Skin of body (tissue), 2 donors: Measurements from ENCODE around the gene SZRD1. TPM values are rescaled to one million over a fixed set of nuclear protein-coding genes. Genes with fewer than 3 reads are reported as not detected.

Experiments
- DNase-seq: peaks from one replicate; lab custom pipeline; 2025; lab: John Stamatoyannopoulos, UW
- total RNA-seq: library from RNA; depleted of rRNA; stranded (reverse); fragments of >200 nt; gene quantifications from one replicate; pipeline ENCODE4 v1.2.3, GENCODE V29; 2014

SZRD1 gene
- total RNA-seq, 1 donor from 2014 or later, result 19.3 TPM

GRCh38 chr1:16393570-16394521 lies 26.8 kb downstream of the SZRD1 start:
- DNase-seq, result no peak

DNA sequence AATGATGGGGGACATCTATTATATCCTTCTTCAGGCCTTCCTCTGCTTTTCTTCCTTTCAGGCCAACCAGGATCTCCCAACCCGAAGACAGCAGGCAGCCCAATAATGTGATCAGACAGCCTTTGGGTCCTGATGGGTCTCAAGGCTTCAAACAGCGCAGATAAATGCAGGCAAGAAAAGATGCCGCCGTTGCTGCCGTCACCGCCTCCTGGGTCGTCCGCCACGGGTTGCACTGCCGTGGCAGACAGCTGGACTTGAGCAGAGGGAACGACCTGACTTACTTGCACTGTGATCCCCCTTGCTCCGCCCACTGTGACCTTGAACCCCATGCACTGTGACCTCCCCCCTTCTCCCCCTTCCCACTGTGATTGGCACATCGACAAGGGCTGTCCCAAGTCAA lies 27.9 kb downstream of the SZRD1 start:
- no peak for DNase-seq

GRCh38 chr1:16396591-16396990 lies 29.5 kb downstream of the SZRD1 start:
- no peak for DNase-seq

DNA sequence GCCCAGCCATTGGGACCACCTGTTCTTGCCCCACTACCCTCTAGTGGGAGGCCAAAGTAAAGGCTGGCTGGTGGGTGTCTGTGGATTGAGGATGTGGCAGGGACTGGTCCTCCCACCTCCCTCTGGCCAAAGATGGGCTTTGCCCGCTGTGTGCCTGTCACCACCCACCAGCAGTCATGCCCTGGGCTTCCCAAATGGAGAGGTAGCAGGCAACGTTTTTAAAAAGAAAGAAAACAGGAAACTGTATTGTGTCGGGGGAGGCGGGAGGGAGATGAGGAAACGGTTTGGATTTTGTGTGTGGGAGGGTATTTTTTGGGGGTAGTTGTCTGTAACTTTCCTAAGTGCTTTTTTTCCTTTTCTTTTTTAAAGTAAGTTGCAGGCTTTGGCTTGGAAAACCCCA lies 30.1 kb downstream of the SZRD1 start:
- no peak for DNase-seq

- DNase-seq, result no peak
Observed at GRCh38 chr1:16398371-16398953, 31.4 kb downstream of the SZRD1 start.

DNA sequence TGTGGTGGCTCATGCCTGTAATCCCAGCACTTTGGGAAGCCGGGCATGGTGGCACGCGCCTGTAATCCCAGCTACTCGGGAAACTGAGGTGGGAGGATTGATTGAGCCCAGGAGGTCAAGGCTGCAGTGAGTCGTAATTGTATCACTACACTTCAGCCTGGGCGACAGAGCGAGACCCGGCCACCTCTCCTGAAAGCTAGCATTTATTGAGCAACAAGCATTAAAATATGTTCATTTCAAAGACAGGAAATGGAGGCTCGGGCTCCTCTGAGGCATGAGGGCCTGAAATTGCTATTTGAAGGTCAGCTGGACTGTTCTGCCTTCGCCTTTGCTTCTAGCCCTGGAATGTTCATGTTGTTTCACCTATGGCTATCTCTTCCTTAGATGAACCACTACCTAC lies 35.7 kb downstream of the SZRD1 start:
- no peak for DNase-seq

DNA sequence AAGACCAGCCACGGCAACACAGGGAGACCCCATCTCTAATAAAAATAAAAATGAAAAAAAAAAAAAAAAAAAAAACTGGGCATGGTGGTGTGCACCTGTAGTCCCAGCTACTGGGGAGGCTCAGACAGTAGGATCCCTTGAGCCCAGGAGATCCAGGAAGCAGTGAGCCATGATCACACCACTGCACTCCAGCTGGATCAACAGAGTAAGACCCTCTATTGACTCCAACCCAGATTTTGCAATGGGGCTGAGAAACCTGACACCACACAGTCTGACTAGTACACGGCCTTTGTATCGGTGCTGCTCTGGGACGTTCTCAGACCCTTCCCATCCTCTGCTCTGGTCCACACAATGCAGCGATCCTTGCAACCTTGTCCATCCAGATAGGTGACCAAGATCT lies 38.4 kb downstream of the SZRD1 start:
- no peak for DNase-seq

DNA sequence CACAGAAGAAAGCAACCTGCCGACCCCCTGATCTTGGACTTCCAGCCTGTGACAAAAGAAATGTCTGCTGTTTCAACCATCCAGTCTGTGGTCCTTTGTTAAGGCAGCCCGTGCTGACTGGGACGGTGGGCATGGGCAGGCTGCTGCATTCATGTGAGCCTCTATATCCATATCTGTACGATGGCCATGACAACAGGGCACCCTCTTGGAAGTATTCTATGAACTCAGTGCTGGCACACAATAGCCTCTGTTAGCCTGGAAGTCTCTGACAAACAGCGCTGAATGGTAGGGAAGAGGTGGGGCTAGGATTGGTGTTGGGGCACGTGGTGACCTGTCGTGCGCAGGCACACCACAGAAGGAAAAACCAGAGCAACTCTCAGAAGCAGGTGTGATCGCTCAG lies 39.8 kb downstream of the SZRD1 start:
- DNase-seq, result no peak

- no peak for DNase-seq
Observed at GRCh38 chr1:16409536-16410152, 42.6 kb downstream of the SZRD1 start.

DNA sequence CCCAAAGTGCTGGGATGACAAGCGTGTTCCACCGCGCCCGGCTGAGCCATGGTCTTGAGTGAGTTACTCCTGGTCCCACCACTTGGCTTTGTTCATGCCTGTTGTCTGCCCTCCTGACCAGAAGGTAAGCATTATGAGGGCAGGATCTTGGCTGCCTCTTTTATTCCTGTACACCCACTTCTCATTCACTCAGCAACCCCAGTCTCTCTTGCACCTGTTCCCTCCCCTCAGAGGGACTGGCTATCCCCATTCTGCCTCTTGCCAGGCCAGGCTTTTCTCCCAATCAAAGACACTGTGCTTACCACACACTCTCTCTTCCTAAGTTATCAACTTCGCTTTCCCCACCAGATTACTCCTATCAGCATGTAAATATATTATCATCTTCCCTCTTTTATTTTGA lies 43.8 kb downstream of the SZRD1 start:
- DNase-seq, result no peak

GRCh38 chr1:16413191-16413590 lies 46.1 kb downstream of the SZRD1 start:
- no peak for DNase-seq

DNA sequence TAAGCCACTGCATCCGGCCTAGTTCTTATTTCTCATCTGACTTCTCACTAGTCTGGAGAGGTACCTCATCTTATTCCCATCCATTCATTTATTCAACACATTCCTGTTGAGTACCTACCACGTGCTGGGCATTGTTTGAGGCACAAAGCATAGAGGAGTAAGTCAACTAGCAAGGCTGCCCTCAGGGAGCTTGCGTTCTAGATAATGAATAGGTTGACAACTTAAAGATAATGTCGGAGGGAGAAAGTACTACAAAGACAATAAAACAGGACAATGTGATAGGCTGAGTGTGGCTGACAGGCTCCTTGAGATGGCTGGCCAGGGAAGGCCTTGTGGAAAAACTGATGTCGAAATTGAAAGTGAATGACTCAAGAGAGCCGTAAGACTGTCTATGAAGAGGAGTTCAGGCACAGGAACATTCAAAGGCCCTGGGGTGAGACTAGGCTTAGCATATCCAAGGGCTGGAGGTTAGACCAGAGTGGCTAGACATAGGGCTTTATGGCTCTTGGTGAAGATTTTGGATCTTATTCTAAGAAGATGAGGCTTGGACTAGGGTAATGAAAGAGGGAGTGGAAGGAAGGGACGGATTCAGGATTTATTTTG lies 51.9 kb downstream of the SZRD1 start:
- DNase-seq, result no peak

DNA sequence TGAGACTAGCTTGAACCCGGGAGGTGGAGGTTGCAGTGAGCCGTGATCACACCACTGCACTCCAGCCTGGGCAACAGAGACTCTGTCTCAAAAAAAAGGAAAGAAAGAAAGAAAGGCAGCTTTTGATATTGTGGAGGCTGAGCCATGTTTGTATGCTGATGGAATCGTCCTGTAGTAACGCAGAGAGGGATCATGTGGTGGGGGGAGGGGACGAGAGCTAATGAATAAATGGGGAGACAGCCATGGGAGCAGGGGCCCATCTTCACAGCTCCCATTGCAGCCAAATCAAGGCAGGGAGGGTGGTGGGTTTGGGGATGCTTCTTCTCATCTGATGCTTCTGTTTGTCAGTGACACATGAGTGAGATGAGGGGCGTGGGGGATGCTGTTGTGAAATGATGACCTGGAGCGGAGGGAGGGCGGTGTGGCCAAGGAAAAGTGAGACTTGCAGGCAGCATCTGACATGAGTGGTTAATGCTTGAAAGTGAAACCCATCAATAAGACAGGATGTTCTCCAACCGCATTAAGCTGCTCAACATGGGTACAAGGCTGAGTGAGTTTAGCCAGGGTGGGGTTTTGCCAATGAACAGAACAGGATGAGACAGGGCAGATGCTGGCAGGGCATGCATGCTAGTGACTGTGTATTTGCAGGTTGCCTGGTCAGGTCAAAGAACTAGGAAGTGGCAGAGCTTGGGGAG lies 53.5 kb downstream of the SZRD1 start:
- DNase-seq, result no peak

DNA sequence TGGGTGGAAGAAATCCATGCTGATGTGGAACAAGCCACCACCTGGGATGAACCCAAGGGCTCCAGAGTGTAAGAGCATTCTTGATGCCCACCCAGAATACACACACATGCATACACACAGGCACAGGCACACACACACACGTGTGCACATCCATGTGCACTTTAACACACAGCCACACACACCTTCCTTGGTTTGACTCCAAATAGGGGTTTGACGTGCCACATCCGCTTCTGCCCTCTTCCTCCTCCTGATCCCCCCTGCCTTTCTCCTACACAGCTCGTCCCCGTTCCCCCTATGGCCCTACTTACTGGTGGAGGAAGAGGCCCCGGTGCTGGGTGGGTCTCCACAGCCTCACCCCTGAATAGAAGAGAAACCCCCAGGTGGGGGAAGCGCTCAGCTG lies 54.2 kb downstream of the SZRD1 start:
- no peak for DNase-seq

- DNase-seq, result no peak
Observed at GRCh38 chr1:16422041-16422440, 55.0 kb downstream of the SZRD1 start.

DNA sequence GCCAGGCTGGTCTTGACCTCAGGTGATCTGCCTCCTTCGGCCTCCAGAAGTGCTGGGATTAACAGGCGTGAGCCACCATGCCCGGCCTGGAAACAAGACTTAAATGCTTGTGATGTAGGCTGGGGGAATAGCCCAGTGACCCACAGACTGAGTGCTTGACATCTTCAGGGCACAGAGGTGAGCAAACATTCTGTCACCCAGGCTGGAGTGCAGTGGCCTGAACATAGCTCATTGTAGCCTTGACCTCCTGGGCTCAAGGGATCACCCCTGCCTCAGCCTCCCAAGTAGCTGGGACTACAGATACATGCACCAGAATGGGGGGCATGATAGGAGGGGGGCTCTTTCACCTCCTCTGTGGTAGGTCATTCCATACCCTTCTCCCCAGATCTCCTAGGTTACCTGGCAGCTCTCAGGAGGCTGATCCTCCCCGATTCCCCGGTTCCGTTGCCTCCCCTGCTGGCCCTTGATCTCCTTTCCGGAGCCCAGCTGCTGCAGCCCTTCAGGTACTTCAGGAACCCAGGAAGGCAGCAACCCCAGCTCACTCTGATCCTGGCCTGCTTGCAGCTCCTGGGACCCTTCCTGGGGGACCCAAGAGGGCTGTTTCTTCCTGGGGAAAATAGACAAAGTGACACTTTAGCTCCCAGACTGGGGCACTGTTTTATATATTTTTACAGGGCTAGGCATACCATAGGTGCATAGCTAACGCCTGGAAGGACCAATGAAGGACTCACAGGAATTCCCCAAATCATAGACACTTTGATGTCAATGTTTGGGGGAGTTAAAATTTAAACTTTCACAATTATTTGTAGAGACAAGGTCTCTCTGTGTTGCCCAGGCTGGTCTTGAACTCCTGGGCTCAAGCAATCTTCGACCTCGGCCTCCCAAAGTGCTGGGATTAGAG lies 58.3 kb downstream of the SZRD1 start:
- DNase-seq, result no peak

DNA sequence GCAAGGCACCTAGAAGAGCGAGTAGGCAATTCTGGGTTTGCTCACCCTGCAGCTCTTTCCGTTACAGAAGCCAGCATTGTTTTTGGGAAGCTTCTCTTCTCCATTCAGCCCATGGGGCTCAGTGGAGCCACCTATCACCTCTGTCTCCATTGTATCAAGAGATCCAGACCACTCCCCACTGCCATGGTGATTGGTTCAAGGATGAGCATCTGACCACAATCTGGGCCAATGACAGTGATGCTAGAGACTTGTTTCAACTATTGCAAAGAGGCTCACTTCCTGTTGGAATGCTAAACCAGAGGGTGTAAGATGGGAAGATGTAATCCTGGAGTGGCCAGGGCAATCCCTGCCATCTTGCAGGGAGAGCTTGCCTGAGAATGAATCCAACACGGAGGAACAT lies 63.6 kb downstream of the SZRD1 start:
- DNase-seq, result no peak

DNA sequence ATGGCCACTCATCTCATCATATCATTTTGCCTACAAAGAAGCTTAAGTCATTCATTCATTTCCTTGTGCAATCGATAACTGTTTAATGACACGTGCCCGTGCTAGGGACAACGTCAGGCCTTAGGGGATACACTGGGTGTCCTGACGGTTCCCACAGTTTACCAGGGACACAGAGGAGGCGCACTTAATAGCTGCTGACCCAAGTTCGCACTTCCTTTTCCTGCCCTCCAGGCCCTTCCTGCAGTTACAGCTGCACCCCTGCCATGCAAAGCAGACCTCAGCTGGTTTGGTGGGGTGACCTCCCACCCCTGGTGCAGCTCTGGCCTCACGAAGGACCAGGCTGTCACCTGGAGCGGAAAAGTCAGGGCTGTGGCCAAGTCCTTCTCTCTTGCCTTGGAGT lies 66.0 kb downstream of the SZRD1 start:
- DNase-seq, result no peak

- no peak for DNase-seq
Observed at GRCh38 chr1:16434007-16434406, 67.0 kb downstream of the SZRD1 start.

DNA sequence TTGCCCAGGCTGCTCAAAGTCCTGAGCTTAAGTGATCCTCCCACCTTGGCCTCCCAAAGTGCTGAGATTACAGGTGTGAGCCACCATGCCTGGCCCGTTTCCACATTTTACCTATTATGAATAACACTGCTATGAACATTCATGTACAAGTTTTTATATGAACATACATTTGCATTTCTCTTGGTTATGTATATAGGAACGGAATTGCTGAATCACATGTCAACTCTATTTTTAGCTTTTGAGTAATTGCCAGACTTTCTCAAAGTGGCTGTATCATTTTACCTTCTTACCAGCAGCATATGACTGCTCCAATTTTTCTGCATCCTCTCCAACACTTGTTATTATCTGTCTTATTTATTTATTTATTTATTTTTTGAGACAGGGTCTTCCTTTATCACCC lies 67.5 kb downstream of the SZRD1 start:
- no peak for DNase-seq
